Measurements from ENCODE around the gene AVPR2.

AVPR2 gene

DNA sequence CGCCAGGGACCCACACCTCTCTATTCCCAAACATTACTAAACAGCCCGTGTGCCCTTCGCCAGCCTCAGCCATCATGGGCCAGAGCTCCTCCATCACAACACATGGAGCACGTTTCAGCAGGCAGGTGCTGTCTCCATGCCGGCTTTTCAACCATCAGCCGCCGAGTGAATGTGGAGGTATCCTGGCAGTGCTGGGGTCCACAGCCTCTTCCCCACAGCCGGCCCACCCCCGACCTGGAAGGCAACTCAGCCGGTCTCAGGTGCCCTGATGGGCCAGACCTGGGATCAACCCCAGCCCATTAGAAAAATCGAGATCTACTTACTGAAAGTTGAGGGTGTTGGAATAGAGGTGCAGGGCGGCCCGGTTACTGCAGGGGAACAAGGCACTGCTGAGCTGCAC, 27.3 kb downstream of the AVPR2 start:
- DNase-seq (ENCODE audit: low read depth): no peak
- TF ChIP-seq, protein P1, sequence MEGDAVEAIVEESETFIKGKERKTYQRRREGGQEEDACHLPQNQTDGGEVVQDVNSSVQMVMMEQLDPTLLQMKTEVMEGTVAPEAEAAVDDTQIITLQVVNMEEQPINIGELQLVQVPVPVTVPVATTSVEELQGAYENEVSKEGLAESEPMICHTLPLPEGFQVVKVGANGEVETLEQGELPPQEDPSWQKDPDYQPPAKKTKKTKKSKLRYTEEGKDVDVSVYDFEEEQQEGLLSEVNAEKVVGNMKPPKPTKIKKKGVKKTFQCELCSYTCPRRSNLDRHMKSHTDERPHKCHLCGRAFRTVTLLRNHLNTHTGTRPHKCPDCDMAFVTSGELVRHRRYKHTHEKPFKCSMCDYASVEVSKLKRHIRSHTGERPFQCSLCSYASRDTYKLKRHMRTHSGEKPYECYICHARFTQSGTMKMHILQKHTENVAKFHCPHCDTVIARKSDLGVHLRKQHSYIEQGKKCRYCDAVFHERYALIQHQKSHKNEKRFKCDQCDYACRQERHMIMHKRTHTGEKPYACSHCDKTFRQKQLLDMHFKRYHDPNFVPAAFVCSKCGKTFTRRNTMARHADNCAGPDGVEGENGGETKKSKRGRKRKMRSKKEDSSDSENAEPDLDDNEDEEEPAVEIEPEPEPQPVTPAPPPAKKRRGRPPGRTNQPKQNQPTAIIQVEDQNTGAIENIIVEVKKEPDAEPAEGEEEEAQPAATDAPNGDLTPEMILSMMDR (IDR thresholded peaks at IDR 0.05; ENCODE audit: low read length, missing control alignments): no peak
- H3K4me3 ChIP-seq (replicated peaks; ENCODE audit: low read depth, low read length): no peak overlapping the region

DNA sequence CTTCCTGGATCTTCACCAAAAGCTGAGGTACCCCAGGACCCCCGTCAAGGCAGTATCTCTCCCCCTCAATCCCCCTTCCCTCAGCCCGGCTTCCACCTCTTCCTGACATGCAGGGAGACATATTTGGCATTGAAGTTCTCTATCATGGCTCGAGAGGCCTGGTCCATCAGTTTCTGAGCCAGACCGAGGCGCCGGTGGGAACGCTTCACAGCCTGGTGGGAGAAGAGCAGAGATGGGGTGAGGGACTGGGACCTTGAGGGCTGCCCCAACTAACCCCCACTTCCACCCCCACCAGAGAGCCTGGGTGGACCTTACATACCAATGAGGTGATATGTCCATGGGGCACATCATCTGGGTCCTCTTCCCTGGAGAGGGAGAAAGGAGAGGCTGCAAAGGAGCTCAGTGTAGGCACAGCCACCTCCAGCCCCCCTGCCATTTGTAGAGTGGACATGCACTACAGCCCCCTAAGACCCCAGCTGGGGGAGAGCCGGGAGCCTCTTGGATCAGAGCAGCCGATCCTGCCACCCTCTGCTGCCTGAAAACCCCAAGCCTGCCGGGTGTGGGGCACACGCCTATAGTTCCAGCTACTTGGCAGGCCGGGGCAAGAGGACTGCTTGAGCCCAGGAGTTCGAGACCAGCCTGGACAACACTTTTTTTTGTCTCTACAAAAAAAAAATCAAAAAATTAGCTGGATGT, 27.9 kb downstream of the AVPR2 start:
- DNase-seq (ENCODE audit: low read depth): no peak
- H3K4me3 ChIP-seq (replicated peaks; ENCODE audit: low read depth, low read length): no peak overlapping the region
- TF ChIP-seq, protein P1 (IDR thresholded peaks at IDR 0.05; ENCODE audit: low read length, missing control alignments): no peak

DNA sequence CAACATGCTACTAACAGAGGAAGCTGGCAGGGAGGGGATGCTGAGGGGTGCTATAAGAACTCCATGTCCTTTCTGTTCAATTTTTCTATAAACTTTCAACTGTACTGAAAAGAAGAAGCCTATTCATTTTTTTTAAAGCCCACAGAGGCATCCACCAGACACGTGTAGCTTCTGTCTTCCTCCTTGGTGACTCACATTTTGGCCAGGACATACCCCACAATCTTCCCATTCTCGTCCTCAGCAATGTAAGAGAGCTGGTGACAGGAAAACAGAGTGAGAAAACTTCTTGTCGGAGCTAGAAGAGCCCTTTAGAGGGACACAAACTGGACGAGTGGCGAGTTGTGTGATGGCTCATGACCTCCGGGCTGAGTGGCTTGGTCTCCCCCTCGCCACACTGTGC, 29.3 kb downstream of the AVPR2 start:
- DNase-seq (ENCODE audit: low read depth): peak; percentile 36
- peak overlapping the region; percentile 69 for H3K4me3 ChIP-seq (replicated peaks; ENCODE audit: low read depth, low read length)
- TF ChIP-seq, protein P1 (IDR thresholded peaks at IDR 0.05; ENCODE audit: low read length, missing control alignments): no peak

DNA sequence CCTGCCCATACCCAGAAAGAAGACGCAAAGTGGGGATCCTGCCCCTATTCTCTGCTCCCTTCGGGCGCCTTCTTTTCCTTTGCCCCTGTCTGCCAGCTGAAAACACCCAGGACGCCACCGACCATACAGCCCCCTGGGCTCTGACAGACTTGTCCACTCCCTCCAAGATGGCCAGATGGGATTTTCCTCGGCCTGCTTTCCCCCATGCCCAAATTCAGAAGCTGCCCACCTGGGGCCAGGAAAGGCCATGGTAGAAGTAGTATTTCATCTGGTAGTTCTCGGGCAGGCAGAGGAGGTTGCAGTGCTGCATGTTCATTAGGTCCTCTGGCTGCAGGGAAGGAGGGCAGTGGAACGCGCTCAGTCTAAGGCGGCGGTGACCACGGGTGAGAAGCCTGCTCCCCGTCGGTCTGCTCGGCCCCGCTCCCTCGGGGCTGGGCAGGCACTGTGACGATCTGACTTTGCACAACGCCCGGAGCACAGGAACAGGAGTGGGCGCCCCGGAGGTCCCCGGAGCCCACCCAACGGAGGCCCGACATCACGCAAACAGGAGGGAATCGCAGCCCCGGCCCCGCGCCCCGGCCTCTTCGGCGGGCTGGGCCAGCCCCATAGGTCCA, 29.8 kb downstream of the AVPR2 start:
- TF ChIP-seq, protein P1 (IDR thresholded peaks at IDR 0.05; ENCODE audit: low read length, missing control alignments): no peak
- DNase-seq (ENCODE audit: low read depth): no peak
- peak overlapping the region; percentile 69 for H3K4me3 ChIP-seq (replicated peaks; ENCODE audit: low read depth, low read length)

DNA sequence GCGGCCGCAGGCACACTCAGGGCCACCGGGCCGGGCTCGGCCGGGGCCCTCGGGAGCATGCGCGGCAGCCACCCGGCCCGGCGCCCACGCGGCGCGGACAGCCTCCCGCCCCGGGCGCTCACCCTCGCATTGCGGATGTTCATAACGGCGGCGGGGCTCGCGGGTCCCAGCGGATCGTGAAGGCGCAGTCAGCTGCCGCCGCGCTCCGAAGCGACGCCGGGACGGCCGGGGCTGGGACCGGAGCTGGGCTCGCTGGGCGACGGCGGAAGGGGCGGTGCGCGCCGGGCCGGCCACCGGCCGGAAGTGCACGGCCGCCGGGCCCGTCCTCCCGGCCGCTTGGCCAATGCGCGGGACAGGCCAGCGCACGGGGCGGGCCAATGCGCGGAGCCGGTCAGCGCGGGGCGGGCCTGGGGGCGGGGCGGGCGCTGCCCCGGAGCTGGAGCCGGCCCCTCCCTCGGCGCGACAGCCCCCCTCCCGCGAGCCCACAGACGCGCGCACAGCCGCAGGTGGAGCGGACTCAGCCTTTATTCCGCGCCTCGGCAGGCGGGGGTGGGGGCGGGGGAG, 30.4 kb downstream of the AVPR2 start, which contains the start of gene NAA10:
Gene NAA10, minus strand, starts transcription at position 276 of the 564 bp plus-strand sequence. Its CDS starts 133 bp downstream, at position 143.
- TF ChIP-seq, protein P1 (IDR thresholded peaks at IDR 0.05; ENCODE audit: low read length, missing control alignments): no peak
- DNase-seq (ENCODE audit: low read depth): peak; percentile 64
- H3K4me3 ChIP-seq (replicated peaks; ENCODE audit: low read depth, low read length): peak within 1 kb of the TSS; percentile 69

DNA sequence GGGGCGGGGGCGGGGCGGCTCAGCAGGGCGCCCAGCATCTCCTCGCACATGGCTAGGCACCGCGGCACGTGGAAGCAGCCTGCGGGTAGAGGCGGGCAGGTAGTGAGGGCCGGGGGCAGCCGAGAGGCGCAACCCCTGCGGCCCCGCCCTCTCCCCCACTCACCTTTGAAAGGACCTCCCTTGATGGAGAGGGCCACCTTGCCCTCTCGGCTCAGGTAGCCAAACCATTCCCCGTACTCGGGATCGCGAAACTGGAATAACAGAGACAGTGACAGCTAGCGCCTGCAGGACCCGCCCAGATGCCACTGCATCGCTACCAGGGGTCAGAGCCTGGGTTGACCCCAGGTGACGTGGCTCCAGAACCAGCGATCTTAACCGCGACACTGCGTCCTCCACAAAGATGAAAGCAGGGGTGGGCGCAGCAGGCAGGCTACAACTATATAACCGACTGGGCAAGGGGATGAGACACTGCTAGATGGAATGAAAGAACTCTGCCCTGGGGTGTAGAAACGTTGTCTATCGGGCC, 30.9 kb downstream of the AVPR2 start:
- peak overlapping the region; percentile 43 for H3K4me3 ChIP-seq (replicated peaks; ENCODE audit: low read depth, low read length)
- DNase-seq (ENCODE audit: low read depth): no peak
- TF ChIP-seq, protein P1 (IDR thresholded peaks at IDR 0.05; ENCODE audit: low read length, missing control alignments): no peak
